Measurements from ENCODE around the gene TUNAR.

DNA sequence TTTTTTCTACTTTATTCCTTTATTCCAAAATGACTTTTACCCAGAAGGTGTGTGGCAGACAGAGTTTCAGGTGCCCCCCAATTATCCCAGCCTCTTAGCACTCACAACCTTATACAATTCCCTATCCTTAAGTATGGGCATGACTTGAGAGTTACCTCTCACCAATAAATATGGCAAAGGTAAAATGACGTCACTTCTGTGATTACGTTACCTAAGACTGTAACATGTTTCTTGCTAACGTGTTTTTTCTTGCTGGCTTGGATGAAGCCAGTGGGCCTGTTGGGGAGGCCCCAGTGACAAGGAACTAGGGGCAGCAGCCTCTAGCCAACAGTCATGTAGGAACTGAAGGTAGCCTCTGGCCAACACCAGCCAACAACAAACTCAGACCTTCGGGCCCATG, 13.3 kb upstream of the TUNAR start:
- TF ChIP-seq POLR2A (IDR thresholded peaks at IDR 0.05): no peak
- TF ChIP-seq, protein P1, sequence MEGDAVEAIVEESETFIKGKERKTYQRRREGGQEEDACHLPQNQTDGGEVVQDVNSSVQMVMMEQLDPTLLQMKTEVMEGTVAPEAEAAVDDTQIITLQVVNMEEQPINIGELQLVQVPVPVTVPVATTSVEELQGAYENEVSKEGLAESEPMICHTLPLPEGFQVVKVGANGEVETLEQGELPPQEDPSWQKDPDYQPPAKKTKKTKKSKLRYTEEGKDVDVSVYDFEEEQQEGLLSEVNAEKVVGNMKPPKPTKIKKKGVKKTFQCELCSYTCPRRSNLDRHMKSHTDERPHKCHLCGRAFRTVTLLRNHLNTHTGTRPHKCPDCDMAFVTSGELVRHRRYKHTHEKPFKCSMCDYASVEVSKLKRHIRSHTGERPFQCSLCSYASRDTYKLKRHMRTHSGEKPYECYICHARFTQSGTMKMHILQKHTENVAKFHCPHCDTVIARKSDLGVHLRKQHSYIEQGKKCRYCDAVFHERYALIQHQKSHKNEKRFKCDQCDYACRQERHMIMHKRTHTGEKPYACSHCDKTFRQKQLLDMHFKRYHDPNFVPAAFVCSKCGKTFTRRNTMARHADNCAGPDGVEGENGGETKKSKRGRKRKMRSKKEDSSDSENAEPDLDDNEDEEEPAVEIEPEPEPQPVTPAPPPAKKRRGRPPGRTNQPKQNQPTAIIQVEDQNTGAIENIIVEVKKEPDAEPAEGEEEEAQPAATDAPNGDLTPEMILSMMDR (IDR thresholded peaks at IDR 0.05): no peak

Measured in tibial nerve (tissue), 3 donors.